NK-92 (cell line): ENCODE results near the gene GLRX3.

ENCODE experiments used
- DNase-seq: peaks from one replicate; lab custom pipeline; 2025; ENCODE audit not compliant: unreplicated experiment; lab: John Stamatoyannopoulos, UW

GLRX3 gene

DNA sequence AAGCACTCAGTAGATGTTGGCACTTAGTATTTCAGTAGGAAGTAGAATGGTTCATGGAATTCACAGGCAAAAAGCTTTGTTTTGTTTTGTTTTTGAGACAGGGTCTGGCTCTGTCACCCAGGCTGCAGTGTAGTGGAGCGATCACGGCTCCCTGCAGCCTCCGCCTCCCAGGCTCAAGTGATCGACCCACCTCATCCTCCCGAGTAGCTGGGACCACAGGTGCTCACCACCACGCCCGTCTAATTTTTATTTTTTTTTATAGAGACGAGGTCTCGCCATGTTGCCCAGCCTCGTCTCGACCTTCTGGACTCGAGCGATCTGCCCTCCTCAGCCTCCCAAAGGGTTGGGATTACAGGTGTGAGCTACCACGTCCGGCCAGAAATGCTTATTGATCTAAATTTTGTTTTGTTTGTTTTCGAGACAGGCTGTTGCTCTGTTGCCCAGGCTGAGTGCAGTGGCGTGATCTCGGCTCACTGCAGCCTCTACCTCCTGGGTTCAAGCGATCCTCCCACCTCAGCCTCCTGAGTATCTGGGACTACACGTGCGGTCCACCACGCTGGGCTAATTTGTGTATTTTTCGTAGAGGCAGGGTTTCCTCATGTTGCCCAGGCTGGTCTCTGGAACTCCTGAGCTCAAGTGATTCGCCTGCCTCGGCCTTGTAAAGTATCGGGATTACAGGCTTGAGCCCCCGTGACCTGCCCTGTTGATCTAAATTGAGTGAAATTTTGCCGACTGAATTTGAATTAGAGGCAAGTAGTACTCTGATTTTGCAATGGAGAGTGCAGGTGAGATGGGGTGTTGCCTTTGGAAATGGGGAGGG, 1.7 kb downstream of the GLRX3 start:
- DNase-seq, result no peak

DNA sequence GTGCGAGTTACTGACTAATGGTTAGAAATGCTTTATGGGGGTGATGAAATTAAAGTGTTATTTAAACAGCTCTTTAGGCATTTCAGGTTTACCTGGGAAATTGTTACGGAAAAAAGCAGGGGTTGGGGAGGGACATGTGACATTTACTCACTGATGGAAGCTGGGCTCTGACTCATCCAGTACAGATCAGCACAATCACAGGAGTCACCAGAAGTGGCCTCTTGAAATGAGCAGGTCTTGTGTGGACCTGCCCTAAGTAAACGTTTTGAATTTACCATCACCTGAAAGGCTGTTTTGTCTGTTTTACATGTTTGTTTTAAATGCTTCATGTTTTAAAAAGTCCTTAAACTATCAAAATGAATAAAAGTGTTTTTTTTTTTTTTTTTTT, 2.3 kb downstream of the GLRX3 start:
- DNase-seq, result no peak

DNA sequence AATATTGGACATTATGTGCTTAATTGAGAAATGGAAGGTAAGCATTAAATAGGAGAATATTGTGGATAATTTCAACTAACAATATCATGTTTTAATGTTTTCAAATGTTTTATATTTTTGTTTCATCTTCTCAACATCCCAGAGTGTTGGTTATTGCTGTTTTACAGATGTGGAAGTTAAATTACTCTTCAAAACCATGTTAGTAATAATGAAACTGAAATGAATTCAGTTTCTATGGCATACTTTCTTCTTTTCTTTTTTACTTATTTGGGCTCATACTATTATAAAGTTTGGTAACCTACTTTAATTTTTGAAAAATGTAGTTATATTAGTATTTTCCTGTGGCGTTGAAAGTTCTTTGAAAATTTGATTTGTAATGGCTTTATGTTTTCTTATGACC, 4.2 kb downstream of the GLRX3 start:
- DNase-seq, result no peak

DNA sequence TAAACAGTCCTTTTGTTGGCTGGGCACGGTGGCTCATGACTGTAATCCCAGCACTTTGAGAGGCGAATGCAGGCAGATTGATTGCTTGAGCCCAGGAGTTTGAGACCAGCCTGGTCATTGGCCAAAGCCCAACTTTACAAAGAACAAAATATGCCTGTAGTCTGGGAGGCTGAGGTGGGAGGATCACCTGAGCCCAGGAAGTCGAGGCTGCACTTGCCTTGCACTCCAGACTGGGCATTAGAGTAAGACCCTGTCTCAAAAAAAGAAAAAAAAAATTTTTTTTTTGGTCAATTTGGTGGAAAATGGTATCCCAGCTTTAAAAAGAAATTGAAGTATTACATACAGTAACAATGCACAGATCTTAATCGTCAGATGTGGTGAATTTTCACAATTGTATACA, 4.8 kb downstream of the GLRX3 start:
- DNase-seq, result no peak

- no peak for DNase-seq
These were observed 5.3 kb downstream of the GLRX3 start for GRCh38 chr10:130141460-130141859.

GRCh38 chr10:130141878-130142277, 5.7 kb downstream of the GLRX3 start:
- no peak for DNase-seq

- DNase-seq, result no peak
These were observed 9.9 kb downstream of the GLRX3 start for GRCh38 chr10:130146042-130146441.

GRCh38 chr10:130159192-130159794, 23.1 kb downstream of the GLRX3 start:
- DNase-seq, result no peak

DNA sequence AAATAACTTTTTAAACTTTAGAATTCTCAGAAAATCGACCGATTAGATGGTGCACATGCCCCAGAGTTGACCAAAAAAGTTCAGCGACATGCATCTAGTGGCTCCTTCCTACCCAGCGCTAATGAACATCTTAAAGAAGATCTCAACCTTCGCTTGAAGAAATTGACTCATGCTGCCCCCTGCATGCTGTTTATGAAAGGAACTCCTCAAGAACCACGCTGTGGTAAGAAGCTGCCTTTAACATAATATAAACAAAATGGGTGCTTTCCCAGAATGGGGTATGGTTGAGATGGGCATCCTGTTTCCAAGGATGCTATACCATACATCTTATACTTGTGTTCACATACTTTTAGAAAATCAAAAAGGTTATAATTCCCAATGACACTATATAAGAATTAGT, 24.6 kb downstream of the GLRX3 start:
- no peak for DNase-seq

GRCh38 chr10:130161331-130161730, 25.1 kb downstream of the GLRX3 start:
- DNase-seq, result no peak

DNA sequence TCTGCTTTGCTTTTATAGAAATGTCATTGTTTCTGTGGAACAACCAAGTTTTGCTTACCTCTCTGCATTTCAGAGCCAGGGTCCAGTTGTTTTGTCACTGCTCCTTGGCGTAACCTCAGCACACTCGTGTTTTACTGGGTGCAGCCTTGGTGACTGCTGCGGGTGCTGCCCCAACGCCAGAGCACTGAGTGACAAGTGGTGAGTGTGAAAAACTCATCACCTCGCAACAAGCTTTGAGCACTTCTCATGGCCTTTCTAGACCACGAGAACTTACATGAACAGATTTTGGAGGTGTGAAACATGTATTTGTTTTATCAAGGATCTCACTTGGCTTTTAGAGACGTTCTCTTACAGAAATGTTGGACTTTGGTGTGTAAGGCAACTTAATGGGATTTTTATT, 31.0 kb downstream of the GLRX3 start:
- no peak for DNase-seq

DNA sequence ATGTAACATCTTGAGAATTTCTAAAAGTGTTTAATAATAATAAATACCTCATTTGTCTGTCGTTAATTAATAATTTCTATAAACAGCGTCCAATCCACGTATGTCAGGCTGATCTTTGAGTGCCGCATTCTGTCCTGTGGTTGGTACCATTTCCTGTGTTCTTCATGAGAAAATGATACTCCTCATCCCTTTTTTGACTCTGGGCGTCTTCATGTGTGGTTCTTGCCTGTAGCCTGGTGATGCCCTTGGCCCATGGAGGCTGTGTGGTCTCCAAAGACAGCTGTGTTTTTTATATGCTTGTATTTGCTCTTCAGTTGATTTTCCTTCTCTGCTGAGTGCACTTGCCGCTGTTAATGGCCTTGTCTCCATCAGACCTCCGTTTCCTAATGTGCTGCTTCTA, 31.5 kb downstream of the GLRX3 start:
- no peak for DNase-seq

- DNase-seq, result no peak
These were observed 33.1 kb downstream of the GLRX3 start for GRCh38 chr10:130169136-130169859.

- no peak for DNase-seq
These were observed 35.0 kb downstream of the GLRX3 start for GRCh38 chr10:130171196-130171595.

- DNase-seq, result no peak
These were observed 38.1 kb downstream of the GLRX3 start for GRCh38 chr10:130174328-130174727.

- DNase-seq, result no peak
These were observed 38.9 kb downstream of the GLRX3 start for GRCh38 chr10:130175074-130175473.

DNA sequence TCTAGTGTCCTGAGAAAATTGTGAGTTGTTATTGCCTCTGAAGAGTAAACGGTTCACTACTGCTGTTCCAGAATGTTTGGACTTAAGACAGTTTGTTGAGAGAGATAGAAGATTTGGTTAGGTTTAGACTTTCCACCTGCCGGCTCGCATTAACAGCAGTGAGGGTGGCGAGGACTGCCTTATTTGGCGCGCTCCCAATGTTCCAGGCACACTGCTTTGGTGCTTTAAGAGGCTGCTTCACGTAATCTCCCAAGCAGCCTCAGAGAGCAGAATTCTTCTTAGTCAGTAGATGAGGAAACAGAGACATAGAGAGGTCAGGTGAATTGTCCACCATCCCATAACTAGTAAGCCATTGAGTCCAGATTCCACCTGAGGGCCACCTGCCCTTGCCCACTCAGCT, 41.1 kb downstream of the GLRX3 start:
- DNase-seq, result no peak

GRCh38 chr10:130179640-130180039, 43.4 kb downstream of the GLRX3 start:
- DNase-seq, result no peak

GRCh38 chr10:130180416-130180815, 44.2 kb downstream of the GLRX3 start:
- DNase-seq, result no peak

DNA sequence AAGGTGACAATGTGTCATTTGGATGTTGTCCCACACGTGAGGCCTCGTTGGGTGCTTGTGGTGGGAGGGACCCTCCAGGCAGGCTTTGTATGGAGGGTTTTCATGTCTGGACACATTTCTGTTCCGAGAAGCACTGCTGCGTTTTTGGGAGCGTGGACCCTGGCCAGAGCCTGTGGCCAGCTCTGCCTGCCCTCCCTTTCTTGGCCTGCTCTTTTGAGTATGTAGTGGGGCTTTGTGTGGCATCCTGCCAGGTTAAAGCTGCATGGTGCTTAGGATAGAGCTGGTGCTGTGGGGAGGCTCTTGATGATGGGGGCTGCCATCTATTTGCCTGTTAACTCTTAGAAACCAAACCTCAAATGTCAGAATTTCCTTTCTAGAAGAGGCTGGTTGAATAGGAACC, 45.7 kb downstream of the GLRX3 start:
- DNase-seq, result no peak

- no peak for DNase-seq
These were observed 49.4 kb downstream of the GLRX3 start for GRCh38 chr10:130185591-130185990.
